Measurements from ENCODE around the gene C4orf50.

DNA sequence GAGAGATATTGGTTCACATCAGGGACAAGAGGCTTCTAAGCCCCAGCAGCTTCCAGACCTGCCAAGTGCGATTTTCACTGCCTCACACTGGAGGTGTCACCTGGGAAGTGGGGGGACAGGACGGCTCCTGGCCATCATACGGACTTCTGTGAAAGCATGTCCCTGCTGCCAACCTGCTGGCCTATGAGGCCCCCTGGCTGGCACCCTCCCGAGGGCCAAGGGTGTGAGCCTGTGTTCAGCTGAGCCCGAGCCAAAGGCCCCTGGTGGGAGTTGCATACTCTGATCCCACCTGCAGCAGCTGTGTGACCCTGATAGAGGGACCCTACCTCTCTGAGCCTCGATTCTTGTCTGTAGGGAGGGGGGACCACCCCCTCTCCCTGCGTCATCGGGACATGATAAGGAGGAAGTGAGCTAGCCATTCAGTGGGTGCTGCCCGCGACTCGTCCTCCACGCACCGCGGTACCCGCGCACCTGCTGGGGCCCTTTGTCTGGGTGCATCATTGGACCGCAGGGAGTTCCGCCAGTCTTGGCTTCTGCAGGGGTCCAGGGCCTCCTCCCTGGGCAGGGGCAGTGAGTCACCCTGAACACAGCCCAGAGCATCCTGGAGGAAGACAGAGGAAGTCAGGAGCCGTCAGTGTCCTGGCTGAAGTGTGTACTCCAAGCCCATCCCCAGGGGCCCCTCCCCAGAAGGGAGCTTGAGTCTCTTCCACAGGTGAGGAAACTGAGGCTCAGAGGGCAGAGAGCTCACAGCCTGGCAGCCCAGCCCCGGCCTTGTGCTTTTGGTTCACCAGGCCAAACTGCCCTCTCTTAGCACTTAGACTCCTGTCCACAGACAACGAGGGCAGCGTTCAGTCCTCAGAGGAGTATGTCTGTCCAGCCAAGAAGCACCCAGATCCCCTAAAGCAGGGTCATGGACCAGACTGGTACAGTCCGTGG, 24.1 kb downstream of the C4orf50 start:
- TF ChIP-seq, protein P1, sequence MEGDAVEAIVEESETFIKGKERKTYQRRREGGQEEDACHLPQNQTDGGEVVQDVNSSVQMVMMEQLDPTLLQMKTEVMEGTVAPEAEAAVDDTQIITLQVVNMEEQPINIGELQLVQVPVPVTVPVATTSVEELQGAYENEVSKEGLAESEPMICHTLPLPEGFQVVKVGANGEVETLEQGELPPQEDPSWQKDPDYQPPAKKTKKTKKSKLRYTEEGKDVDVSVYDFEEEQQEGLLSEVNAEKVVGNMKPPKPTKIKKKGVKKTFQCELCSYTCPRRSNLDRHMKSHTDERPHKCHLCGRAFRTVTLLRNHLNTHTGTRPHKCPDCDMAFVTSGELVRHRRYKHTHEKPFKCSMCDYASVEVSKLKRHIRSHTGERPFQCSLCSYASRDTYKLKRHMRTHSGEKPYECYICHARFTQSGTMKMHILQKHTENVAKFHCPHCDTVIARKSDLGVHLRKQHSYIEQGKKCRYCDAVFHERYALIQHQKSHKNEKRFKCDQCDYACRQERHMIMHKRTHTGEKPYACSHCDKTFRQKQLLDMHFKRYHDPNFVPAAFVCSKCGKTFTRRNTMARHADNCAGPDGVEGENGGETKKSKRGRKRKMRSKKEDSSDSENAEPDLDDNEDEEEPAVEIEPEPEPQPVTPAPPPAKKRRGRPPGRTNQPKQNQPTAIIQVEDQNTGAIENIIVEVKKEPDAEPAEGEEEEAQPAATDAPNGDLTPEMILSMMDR (IDR thresholded peaks at IDR 0.05) = no peak
- TF ChIP-seq POLR2AphosphoS5 (IDR thresholded peaks at IDR 0.05) = no peak
- TF ChIP-seq POLR2A (IDR thresholded peaks at IDR 0.05) = no peak

Measured in sigmoid colon (tissue), 4 donors.